Cerebellar nuclear complex (tissue), 1 donor: ENCODE measurements around the gene LDB3.

Source experiments
- DNase-seq, 2 experiments: peaks; one replicate each; lab custom pipeline; 2025; lab: John Stamatoyannopoulos, UW

The LDB3 gene

DNA sequence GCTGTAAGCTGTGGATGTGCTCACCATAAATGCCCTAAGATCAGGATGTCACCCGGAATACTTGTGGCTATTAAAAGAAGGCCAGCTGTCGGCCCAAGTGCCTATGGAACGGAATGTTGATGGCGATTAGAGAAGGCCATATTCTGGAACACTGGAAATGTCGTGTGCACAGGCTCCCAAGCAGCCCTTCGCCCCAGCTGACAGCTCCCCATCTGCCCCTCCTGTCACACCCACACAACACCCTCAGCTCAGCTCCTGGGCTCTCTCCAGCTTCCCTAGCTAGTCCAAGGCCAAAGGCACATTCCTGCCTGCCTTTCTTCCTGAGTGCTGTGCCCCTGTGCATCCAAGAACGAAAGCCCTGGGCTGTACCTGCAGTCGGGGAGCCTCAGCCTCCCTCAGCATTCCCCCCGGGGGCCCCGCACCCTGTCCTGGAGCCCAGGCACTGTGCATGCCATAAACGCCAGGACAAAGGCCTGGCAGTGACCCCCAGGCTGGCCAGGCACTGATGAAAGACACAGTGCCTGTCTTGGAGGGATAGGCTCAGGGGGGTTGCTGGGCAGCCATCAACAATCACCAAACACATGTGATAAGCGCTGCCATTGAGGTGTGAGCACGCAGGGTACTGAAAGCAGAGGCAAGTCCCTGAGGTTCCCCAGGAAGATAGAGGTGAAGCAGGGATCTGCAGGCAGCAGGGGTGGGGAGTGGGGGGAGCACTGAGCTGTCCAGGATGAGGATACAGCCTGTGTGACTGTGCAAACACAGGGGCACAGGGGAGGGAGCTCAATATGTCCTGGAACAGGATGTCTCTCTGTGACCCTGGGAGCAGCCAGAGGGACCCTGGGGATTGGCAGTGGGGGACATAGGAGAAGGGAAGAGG is 3.7 kb upstream of the LDB3 start:
- DNase-seq = no peak

DNA sequence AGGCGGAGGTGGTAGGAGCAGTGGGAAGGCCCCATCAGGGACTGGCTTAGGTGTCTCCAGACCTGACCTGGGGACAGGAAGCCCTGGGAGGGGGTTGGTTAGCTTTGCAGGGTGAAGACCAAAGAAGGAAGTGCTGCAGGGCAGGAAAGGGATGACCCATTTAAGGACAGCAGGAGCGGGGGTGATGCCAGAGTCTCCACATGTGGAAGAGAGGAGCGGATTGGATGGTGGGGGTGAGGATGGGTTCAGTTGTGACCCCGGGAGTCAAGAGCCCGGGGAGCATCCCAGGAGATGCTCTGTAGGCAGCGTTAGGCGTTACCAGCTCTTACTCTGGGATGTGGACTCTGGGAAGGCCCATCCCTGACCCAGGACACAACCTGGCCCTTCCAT is 3.1 kb upstream of the LDB3 start:
- DNase-seq = no peak

GRCh38 chr10:86665868-86666267 is 2.4 kb upstream of the LDB3 start:
- no peak for DNase-seq

DNA sequence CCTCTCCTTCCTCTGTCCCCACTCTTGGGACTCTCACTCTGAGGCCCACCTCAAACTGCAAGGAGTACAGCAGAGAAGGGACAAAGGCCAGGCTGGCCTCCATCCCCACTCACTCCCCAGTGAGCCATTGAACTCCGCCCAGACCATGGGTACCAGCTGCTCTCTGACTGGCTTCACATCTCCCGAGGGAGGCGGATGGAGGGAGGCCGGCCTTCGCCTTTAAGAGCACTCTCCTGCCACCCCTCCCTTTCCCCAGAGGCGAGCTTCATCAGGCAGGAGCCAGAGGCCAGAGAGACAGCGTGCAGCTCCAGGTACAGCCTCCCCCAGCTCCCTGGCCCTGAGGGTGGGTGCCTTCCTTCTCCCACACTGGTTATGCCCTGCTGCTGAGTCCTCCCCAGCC is 1.8 kb upstream of the LDB3 start:
- no peak for DNase-seq

GRCh38 chr10:86667421-86668181 is 710 bp upstream of the LDB3 start:
- no peak for DNase-seq

GRCh38 chr10:86670290-86670811 is 2.0 kb downstream of the LDB3 start:
- DNase-seq = no peak

DNA sequence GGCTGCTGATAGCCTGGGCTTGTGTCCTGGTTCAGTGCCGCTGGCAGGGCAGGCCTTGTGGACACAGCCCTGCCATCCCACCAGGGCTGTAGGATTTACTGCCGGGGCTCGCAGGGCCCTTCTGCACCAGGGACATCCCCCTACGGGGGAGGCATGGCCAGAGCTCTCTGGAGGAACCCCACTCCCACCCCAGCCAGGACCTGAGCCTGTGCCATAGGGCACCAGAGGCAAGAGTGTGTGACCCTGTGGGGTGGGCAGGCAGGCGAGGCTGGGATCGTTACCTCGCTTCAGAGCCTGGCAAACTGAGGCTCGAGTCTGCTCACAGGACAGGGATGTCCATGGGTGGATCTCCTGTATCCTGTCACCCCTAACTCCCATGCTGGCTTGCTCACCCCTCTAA is 2.6 kb downstream of the LDB3 start:
- no peak for DNase-seq

GRCh38 chr10:86671419-86671818 is 3.1 kb downstream of the LDB3 start:
- DNase-seq = no peak

GRCh38 chr10:86671985-86672710 is 3.8 kb downstream of the LDB3 start:
- DNase-seq = no peak

DNA sequence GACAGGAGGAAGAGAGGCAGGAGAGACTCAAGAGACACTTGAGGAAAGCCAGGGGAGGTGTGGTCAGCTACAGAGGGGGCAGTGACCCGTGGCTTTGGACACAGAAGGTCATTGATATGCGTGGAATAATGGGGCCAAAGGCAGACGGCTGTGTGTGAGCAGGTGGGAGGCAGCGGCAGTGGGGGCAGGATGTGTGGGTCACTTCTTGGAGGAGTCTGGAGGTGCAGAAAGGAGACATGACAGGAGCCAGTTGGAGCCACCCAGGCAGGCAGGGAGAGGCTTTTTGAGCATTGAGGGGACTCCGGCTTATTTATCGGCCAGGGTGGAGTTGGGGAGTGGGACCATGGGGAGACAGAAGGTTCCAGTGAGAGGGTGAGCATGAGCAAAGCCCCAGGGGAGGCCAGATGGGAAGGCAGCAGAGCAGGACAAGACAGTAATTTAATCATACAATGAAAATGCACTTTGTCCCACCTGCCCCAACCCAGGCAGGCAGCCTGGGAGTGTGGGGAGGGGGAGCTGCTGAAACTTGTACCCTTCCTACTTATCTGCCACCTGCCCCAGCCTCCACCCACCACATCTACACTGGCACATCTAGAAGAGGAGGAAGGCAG is 5.0 kb downstream of the LDB3 start:
- no peak for DNase-seq

GRCh38 chr10:86673827-86674581 is 5.7 kb downstream of the LDB3 start:
- no peak for DNase-seq

GRCh38 chr10:86674912-86675311 is 6.6 kb downstream of the LDB3 start:
- no peak for DNase-seq

- no peak for DNase-seq
Measured at GRCh38 chr10:86677374-86677773, 9.1 kb downstream of the LDB3 start.

DNA sequence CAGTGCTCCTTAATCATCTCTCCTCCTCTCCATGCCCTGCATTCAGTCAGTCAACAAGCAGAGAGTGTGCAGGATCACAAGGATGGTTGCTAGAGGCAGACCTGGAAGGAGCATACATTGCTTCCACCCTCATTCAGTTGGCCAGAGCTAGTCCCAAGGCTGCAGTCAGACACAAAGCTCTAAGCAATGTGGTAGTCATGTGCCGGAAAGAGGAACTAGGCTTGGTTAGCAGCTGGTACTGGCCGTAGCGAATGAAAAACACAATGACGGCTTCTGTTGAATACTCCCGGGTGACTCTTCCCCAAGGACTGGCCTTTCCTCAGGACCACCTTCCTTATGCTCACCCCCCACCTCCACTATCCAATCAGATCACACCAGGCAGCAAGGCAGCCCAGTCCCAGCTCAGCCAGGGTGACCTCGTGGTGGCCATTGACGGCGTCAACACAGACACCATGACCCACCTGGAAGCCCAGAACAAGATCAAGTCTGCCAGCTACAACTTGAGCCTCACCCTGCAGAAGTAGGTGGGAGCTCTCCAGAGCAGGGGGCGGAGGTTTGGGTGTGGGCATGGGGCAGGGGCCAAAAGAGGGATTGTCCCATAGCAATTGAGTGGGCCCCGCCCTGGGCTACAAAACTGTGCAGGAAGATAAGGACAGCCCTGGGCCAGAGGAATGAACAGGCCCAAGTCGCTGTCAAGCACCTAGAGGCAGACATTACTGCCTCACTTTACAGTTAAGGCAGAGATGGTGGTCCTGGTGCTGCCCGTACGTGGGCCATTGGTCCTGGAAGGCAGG is 10.9 kb downstream of the LDB3 start:
- no peak for DNase-seq

GRCh38 chr10:86681047-86681446 is 12.7 kb downstream of the LDB3 start:
- no peak for DNase-seq

DNA sequence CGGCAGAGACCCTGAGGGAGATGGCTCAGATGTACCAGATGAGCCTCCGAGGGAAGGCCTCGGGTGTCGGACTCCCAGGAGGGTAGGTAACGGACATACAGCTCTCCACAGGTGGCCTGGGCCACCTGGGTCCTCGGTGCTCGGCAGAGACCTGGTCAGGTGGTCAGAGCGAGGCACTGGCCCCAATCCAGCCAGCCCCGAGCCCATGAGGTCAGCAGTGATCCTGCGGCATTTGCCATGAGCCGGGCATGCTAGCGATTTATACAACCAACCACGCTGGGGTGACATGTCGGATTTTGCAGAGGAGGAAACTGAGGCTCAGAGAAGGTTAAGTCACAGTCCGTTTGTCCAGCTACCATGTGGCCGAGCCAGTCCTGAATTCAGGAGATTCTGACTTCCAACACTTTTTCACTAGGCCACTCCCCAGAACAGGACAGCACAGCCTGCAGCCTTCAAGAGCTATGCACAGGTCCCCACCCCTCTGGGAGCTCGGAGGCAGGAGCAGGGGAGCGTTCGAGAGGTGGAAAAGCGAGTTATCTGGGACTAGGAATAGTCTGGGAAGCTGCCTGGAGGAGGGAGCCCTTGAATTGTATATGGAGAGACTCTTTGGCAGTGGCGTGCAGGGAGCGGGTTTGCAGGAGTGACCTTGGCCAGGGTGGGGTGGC is 13.5 kb downstream of the LDB3 start:
- no peak for DNase-seq

GRCh38 chr10:86682675-86683074 is 14.4 kb downstream of the LDB3 start:
- no peak for DNase-seq

DNA sequence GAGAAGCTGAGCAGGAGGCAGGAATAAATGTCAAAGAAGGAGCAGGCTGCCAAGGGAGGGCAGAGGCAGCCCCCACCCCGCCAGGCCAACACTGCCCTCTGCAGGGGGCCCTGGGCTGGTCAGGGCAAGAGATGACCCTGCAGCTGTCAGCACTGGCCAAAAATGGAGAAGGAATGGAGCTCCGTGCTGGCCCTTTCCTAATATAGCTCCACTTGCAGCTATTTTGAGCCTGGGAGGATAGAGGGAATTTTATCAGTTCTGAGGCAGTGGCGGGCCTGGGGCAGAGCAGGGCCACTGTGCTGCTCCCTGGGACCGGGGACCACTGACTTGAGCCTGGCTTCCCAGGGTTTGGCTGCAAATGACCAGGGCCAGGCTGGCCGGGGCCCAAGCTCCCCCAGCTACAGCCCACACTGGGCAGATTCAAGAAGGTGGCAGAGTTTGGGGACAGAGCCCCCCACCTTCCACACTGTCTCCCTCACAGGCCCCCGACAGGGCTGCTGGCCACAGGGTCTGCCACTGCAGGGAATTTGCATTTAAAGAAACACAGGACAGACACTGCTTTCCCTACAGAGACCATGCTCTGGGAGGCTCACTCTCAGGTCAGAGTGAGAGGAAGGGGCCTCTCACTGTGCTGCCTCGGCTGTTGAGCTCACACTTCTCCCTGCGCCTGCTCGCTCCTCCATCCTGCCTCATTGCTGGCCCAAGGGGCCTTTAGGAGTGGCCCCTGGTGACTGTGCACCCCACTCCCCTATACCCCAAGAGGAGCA is 16.2 kb downstream of the LDB3 start:
- DNase-seq = no peak

GRCh38 chr10:86685416-86685815 is 17.1 kb downstream of the LDB3 start:
- no peak for DNase-seq
